ENCODE data around the gene CLTB.

GRCh38 chr5:176362233-176362490 lies 54.2 kb downstream of the CLTB start:
- no peak for TF ChIP-seq MAFK (IDR thresholded peaks at IDR 0.05; ENCODE audit: low read depth, low read length)
- no peak for TF ChIP-seq CTCF (conservative IDR thresholded peaks at IDR 0.05; ENCODE audit: low read depth, low read length)
- no peak for TF ChIP-seq RFX5 (IDR thresholded peaks at IDR 0.05; ENCODE audit: low read depth, low read length)
- TF ChIP-seq USF2 (IDR thresholded peaks at IDR 0.05; ENCODE audit: low read depth, low read length), result no peak
- TF ChIP-seq RAD21 (IDR thresholded peaks at IDR 0.05; ENCODE audit: low read length), result no peak
- no peak for TF ChIP-seq BHLHE40 (IDR thresholded peaks at IDR 0.05; ENCODE audit: low read depth, low read length)
- no peak for TF ChIP-seq FOS (IDR thresholded peaks at IDR 0.05; ENCODE audit: low read depth, low read length)
- no peak for TF ChIP-seq POLR2A (IDR thresholded peaks at IDR 0.05; ENCODE audit: low read depth, low read length)
- no peak for TF ChIP-seq SMC3 (IDR thresholded peaks at IDR 0.05; ENCODE audit: low read depth, low read length)

All from IMR-90 (cell line).